Thyroid gland (tissue), 4 donors: ENCODE measurements around the gene SCAANT1. TPM values are rescaled to one million over a fixed set of nuclear protein-coding genes. Genes with fewer than 3 reads are reported as not detected.

Source experiments
- DNase-seq, 2 donors: peaks; one replicate each; pipeline ENCODE4 v3.0.0-alpha.2; 2019
- H3K27ac ChIP-seq, 3 donors: fragments of 200-600 bp; sonication (generic); 1 replicate in 2 of 3; 2 replicates in 1 of 3; pipeline ENCODE4 v1.5.1; 2016 to 2019; ENCODE audit warnings: mild to moderate bottlenecking in 1 of 3, moderate library complexity in 1 of 3
- H3K27me3 ChIP-seq: fragments of 200-600 bp; sonication (generic); one replicate; pipeline ENCODE4 v1.5.1; 2019
- H3K36me3 ChIP-seq, 2 donors: fragments of 200-600 bp; sonication (generic); one replicate each; pipeline ENCODE4 v1.5.1; 2016 to 2019
- H3K4me1 ChIP-seq, 2 donors: fragments of 200-600 bp; sonication (generic); one replicate each; pipeline ENCODE4 v1.5.1; 2017 to 2019
- H3K4me3 ChIP-seq, 3 donors: fragments of 200-600 bp; sonication (generic); replicated peaks in 1 of 3; 1 replicate in 2 of 3; 2 replicates in 1 of 3; pipeline ENCODE4 v1.5.1; 2016; ENCODE audit warnings: mild to moderate bottlenecking in 1 of 3
- H3K9me3 ChIP-seq: fragments of 200-600 bp; sonication (generic); one replicate; pipeline ENCODE4 v1.5.1; 2017
- CTCF ChIP-seq, 6 experiments: fragments of 200-600 bp in 3 of 6; fragments of 450-650 bp in 3 of 6; sonication (generic) in 3 of 6; IDR thresholded peaks; one replicate each; pipeline ENCODE4 v1.5.1; 2016 to 2019; ENCODE audit warnings: antibody characterized with exemption in 6 of 6, mild to moderate bottlenecking in 2 of 6, inconsistent platforms in 1 of 6, moderate library complexity in 1 of 6
- POLR2A ChIP-seq, 2 donors: fragments of 450-650 bp; IDR thresholded peaks; one replicate each; pipeline ENCODE4 v1.6.1; 2017; ENCODE audit warnings: antibody characterized with exemption in 2 of 2, mild to moderate bottlenecking in 2 of 2, moderate library complexity in 1 of 2
- WGBS, 2 donors: methylation state at CpG; one replicate each; pipeline ENCODE4 v1.1.5; 2017; 5-methylcytosine and 5-hydroxymethylcytosine counted together
- intact Hi-C: fragments of 100-400 bp; cut with DNase I; formaldehyde crosslinking; loops from one replicate; pipeline ENCODE4 v1.15.1; 2023
- total RNA-seq, 4 donors: library from RNA; depleted of rRNA; stranded (reverse); fragments of >200 nt; gene quantifications; one replicate each; pipeline ENCODE4 v1.2.3, GENCODE V29; 2016

SCAANT1 gene
- total RNA-seq, 4 donors from 2014 or later: not detected

- no peak for DNase-seq
- intact Hi-C loops: loop anchor here (10.0 kb wide), 1 partner anchor 46 kb away; the partner anchor contains the start of genes ATXN7 and THOC7
- TF ChIP-seq CTCF (IDR thresholded peaks at IDR 0.05) (no peak), POLR2A (IDR thresholded peaks at IDR 0.05) (no peak)
- Histone ChIP-seq H3K27ac (peak overlapping the region in 2 of 3 donors; percentile 86 to 99), H3K36me3 (peaks cover 0 to under 1% of the 10 kb centered on the region in 2 donors), H3K4me3 (no peak overlapping the region), H3K9me3 (no peaks in the 10 kb centered on the region), H3K4me1 (peaks cover 20 to 26% of the 10 kb centered on the region in 2 donors), H3K27me3 (no peaks in the 10 kb centered on the region)
- WGBS, 2 donors: 67 to 73% methylated on average over 1 of the region's 1 CpG
Observed at GRCh38 chr3:63910891-63911290, 1.3 kb downstream of the SCAANT1 start.

- intact Hi-C loops: loop anchor here (10.0 kb wide), 1 partner anchor 45 kb away; the partner anchor contains the start of genes ATXN7 and THOC7
- Histone ChIP-seq H3K27ac (no peak overlapping the region), H3K4me3 (no peak overlapping the region), H3K4me1 (peaks cover 20 to 25% of the 10 kb centered on the region in 2 donors), H3K9me3 (no peaks in the 10 kb centered on the region), H3K27me3 (no peaks in the 10 kb centered on the region), H3K36me3 (no peaks in the 10 kb centered on the region)
- TF ChIP-seq CTCF (IDR thresholded peaks at IDR 0.05) (no peak), POLR2A (IDR thresholded peaks at IDR 0.05) (no peak)
- DNase-seq: no peak
- 95 to 96% methylated on average over 4 of the region's 4 CpGs for WGBS, 2 donors
Observed at GRCh38 chr3:63910001-63910400, 2.2 kb downstream of the SCAANT1 start.

GRCh38 chr3:63909431-63909830, 2.8 kb downstream of the SCAANT1 start:
- intact Hi-C loops: no loop called here
- H3K4me3 ChIP-seq: no peak overlapping the region
- H3K27ac ChIP-seq: no peak overlapping the region
- H3K4me1 ChIP-seq: peaks cover 15 to 19% of the 10 kb centered on the region in 2 donors
- no peaks in the 10 kb centered on the region for H3K27me3 ChIP-seq
- TF ChIP-seq CTCF (IDR thresholded peaks at IDR 0.05): no peak
- no peak for TF ChIP-seq POLR2A (IDR thresholded peaks at IDR 0.05)
- no peak for DNase-seq
- WGBS, 2 donors: 89 to 90% methylated on average over 2 of the region's 2 CpGs
- H3K36me3 ChIP-seq: no peaks in the 10 kb centered on the region
- H3K9me3 ChIP-seq: no peaks in the 10 kb centered on the region

GRCh38 chr3:63908776-63909175, 3.4 kb downstream of the SCAANT1 start:
- no peak overlapping the region for H3K27ac ChIP-seq
- intact Hi-C loops: no loop called here
- no peaks in the 10 kb centered on the region for H3K9me3 ChIP-seq
- 82 to 83% methylated on average over 1 of the region's 1 CpG for WGBS, 2 donors
- no peaks in the 10 kb centered on the region for H3K36me3 ChIP-seq
- TF ChIP-seq CTCF (IDR thresholded peaks at IDR 0.05): no peak
- no peak for DNase-seq
- H3K4me3 ChIP-seq: no peak overlapping the region
- peaks cover 9 to 14% of the 10 kb centered on the region in 2 donors for H3K4me1 ChIP-seq
- no peaks in the 10 kb centered on the region for H3K27me3 ChIP-seq

GRCh38 chr3:63908081-63908736, 4.0 kb downstream of the SCAANT1 start:
- DNase-seq: no peak
- intact Hi-C loops: no loop called here
- WGBS, 2 donors: 72 to 74% methylated on average over 2 of the region's 2 CpGs
- Histone ChIP-seq H3K27me3 (no peaks in the 10 kb centered on the region), H3K27ac (no peak overlapping the region), H3K4me1 (peaks cover 3 to 8% of the 10 kb centered on the region in 2 donors), H3K36me3 (no peaks in the 10 kb centered on the region), H3K9me3 (no peaks in the 10 kb centered on the region), H3K4me3 (no peak overlapping the region)
- TF ChIP-seq POLR2A (IDR thresholded peaks at IDR 0.05) (no peak), CTCF (IDR thresholded peaks at IDR 0.05) (peak in 1 of 6 experiments; percentile 9)
